Measurements from ENCODE around the gene SPIRE1.

- TF ChIP-seq CTCF (IDR thresholded peaks at IDR 0.05) (no peak), POLR2A (IDR thresholded peaks at IDR 0.05) (no peak)
These were observed 51.2 kb downstream of the SPIRE1 start for GRCh38 chr18:12606592-12607315.

Data from Peyer's patch (tissue), 4 donors.